Body of pancreas (tissue), 4 donors: ENCODE results near the gene TENM4.

Source experiments
- CTCF ChIP-seq, 7 experiments: fragments of 450-650 bp in 4 of 7; fragments of 200-600 bp in 3 of 7; sonication (generic) in 3 of 7; IDR thresholded peaks; one replicate each; pipeline ENCODE4 v1.5.1; 2016 to 2019; ENCODE audit warnings: antibody characterized with exemption in 7 of 7
- POLR2A ChIP-seq, 3 donors: fragments of 450-650 bp; IDR thresholded peaks; one replicate each; pipeline ENCODE4 v1.6.1; 2016; ENCODE audit warnings: antibody characterized with exemption in 3 of 3, mild to moderate bottlenecking in 2 of 3

GRCh38 chr11:78855116-78855515 is 585.7 kb downstream of the TENM4 start:
- TF ChIP-seq CTCF (IDR thresholded peaks at IDR 0.05) (no peak), POLR2A (IDR thresholded peaks at IDR 0.05) (no peak)
